OCI-LY7 (cell line): Measurements from ENCODE around the gene AKAP11.

Experiments
- CTCF ChIP-seq: fragments of 200-600 bp; sonication (generic); conservative IDR thresholded peaks from 2 replicates; pipeline ENCODE4 v1.5.1; 2014; ENCODE audit warnings: mild to moderate bottlenecking, antibody characterized with exemption, low read length, moderate library complexity, mixed read lengths
- EZH2phosphoT487 ChIP-seq: fragments of 200-600 bp; sonication (generic); IDR thresholded peaks from 2 replicates; pipeline ENCODE4 v1.6.1; 2018; ENCODE audit warnings: low read depth, borderline replicate concordance, mild to moderate bottlenecking, mixed run types, antibody characterized with exemption, low read length, moderate library complexity, mixed read lengths

DNA sequence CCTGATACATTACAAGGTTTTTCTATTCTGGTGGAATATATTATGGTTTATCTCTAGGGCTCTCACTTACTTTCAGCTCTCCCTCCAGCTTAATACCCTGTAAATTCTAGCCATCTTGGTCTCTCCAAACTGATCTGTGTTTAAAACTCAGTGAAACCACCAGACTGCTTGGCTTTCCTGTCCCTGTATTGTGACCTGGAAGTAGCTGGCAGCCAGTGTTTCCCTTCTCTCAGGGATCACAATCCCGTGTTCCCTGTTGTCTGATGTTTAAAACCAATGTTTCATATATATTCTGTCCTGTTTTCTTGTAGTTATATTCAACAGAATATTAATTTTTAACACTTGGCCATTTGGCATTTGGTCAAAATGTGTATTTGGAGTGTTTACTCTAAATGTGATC is 8.0 kb downstream of the AKAP11 start:
- TF ChIP-seq CTCF, result no peak
- TF ChIP-seq EZH2phosphoT487, result no peak
